CD4-positive, alpha-beta memory T cell (primary cell): ENCODE results near the gene RIC3. TPM values are rescaled to one million over a fixed set of nuclear protein-coding genes. Genes with fewer than 3 reads are reported as not detected.

Experiments used
- CTCF ChIA-PET: fragments of 350-600 bp; sonication (Branson Sonifier 250); formaldehyde crosslinking; loops from one replicate; lab custom pipeline; 2021; ENCODE audit warnings: inconsistent platforms; ENCODE audit not compliant: partially characterized antibody; lab: Charles Lee
- POLR2A ChIA-PET: fragments of 350-600 bp; sonication (Branson Sonifier 250); formaldehyde crosslinking; loops from one replicate; lab custom pipeline; 2021; ENCODE audit not compliant: partially characterized antibody; lab: Charles Lee
- DNase-seq, 5 donors: peaks; one replicate each; pipeline versions ENCODE4 v3.0.0 to v3.0.0-alpha.2; 2020 to 2022; ENCODE audit warnings: mixed read lengths in 1 of 5
- H3K27ac ChIP-seq: one replicate; pipeline ENCODE4 v1.7.0; 2013; ENCODE audit warnings: low read depth, low read length
- H3K27me3 ChIP-seq: 2 replicates; pipeline ENCODE4 v1.7.0; 2013; ENCODE audit warnings: mild to moderate bottlenecking, low read length, moderate library complexity; ENCODE audit not compliant: insufficient read depth
- H3K36me3 ChIP-seq: 2 replicates; pipeline ENCODE4 v1.7.0; 2013; ENCODE audit warnings: mild to moderate bottlenecking, low read length, moderate library complexity; ENCODE audit not compliant: insufficient read depth
- H3K4me1 ChIP-seq: 2 replicates; pipeline ENCODE4 v1.7.0; 2013; ENCODE audit warnings: mild to moderate bottlenecking, low read length, moderate library complexity; ENCODE audit not compliant: insufficient read depth
- H3K4me3 ChIP-seq, 2 donors: one replicate each; pipeline ENCODE4 v1.7.0; 2013; ENCODE audit warnings: low read length in 2 of 2, mild to moderate bottlenecking in 1 of 2
- H3K9me3 ChIP-seq, 2 donors: one replicate each; pipeline ENCODE4 v1.7.0; 2013; ENCODE audit warnings: low read length in 2 of 2, control low read depth in 1 of 2; ENCODE audit not compliant: control insufficient read depth in 1 of 2
- H3K27ac Mint-ChIP-seq, 7 donors: one replicate each; pipeline ENCODE4 v1.8.0; 2020 to 2021; ENCODE audit warnings: mixed read lengths in 7 of 7, mild to moderate bottlenecking in 6 of 7, inconsistent platforms in 3 of 7, moderate library complexity in 3 of 7
- H3K27me3 Mint-ChIP-seq, 2 donors: one replicate each; pipeline ENCODE4 v1.8.0; 2020 to 2021; ENCODE audit warnings: mixed read lengths in 2 of 2
- H3K36me3 Mint-ChIP-seq, 2 donors: one replicate each; pipeline ENCODE4 v1.8.0; 2020 to 2021; ENCODE audit warnings: mixed read lengths in 2 of 2, inconsistent platforms in 1 of 2, mild to moderate bottlenecking in 1 of 2
- H3K4me1 Mint-ChIP-seq, 4 donors: one replicate each; pipeline ENCODE4 v1.8.0; 2020 to 2021; ENCODE audit warnings: mixed read lengths in 4 of 4, mild to moderate bottlenecking in 1 of 4
- H3K4me3 Mint-ChIP-seq, 8 donors: one replicate each; pipeline ENCODE4 v1.8.0; 2020 to 2021; ENCODE audit warnings: mixed read lengths in 8 of 8, mild to moderate bottlenecking in 7 of 8, moderate library complexity in 6 of 8, inconsistent platforms in 3 of 8
- H3K9me3 Mint-ChIP-seq, 8 donors: one replicate each; pipeline ENCODE4 v1.8.0; 2020 to 2021; ENCODE audit warnings: mixed read lengths in 8 of 8, mild to moderate bottlenecking in 5 of 8, inconsistent platforms in 3 of 8, moderate library complexity in 1 of 8
- intact Hi-C: fragments of 100-400 bp; cut with micrococcal nuclease; formaldehyde crosslinking; loops from one replicate; pipeline ENCODE4 v1.15.1; 2023
- polyA plus RNA-seq, 2 donors: library from polyadenylated mRNA; unstranded; fragments of 300-500 nt; fragmentation: Illumina TruSeq; gene quantifications; one replicate each; pipeline ENCODE4 v1.2.3, GENCODE V29; 2021
- total RNA-seq, 2 experiments: library from RNA; stranded (reverse); gene quantifications; one replicate each; pipeline ENCODE4 v1.2.3, GENCODE V29; 2021

Gene RIC3
- total and polyA plus RNA-seq, 4 experiments from 2014 or later: 1.8 to 30.0 (median 16.2) TPM

GRCh38 chr11:8202516-8203413, 33.9 kb upstream of the RIC3 start:
- Mint-ChIP-seq H3K36me3 (no peaks in the 10 kb centered on the region), H3K27ac (no peak overlapping the region), H3K4me1 (peaks cover 1 to 12% (median 5%) of the 10 kb centered on the region in 4 donors), H3K27me3 (peaks cover 18 to 40% of the 10 kb centered on the region in 2 donors), H3K4me3 (no peak overlapping the region), H3K9me3 (peaks cover 0 to 2% (median 0%) of the 10 kb centered on the region in 8 donors)
- H3K9me3 ChIP-seq: no peaks in the 10 kb centered on the region
- intact Hi-C loops: no loop called here
- no peak for DNase-seq
- no peaks in the 10 kb centered on the region for H3K36me3 ChIP-seq
- H3K27ac ChIP-seq: no peak overlapping the region
- peaks cover 9% of the 10 kb centered on the region for H3K27me3 ChIP-seq
- ChIA-PET CTCF (interaction anchor here (5.0 kb wide), 1 partner anchor 9 kb away, joined by 25 read pairs; no protein-coding TSS in a partner anchor), POLR2A (no interaction called here)
- H3K4me3 ChIP-seq: no peak overlapping the region
- H3K4me1 ChIP-seq: no peaks in the 10 kb centered on the region

- Mint-ChIP-seq H3K9me3 (no peaks in the 10 kb centered on the region), H3K4me1 (peaks cover under 1 to 11% (median 3%) of the 10 kb centered on the region in 4 donors), H3K4me3 (no peak overlapping the region), H3K27me3 (peaks cover 16 to 36% of the 10 kb centered on the region in 2 donors), H3K36me3 (no peaks in the 10 kb centered on the region), H3K27ac (no peak overlapping the region)
- POLR2A ChIA-PET: no interaction called here
- Histone ChIP-seq H3K9me3 (no peaks in the 10 kb centered on the region), H3K4me3 (no peak overlapping the region), H3K27me3 (peaks cover under 1% of the 10 kb centered on the region), H3K4me1 (no peaks in the 10 kb centered on the region), H3K27ac (no peak overlapping the region), H3K36me3 (no peaks in the 10 kb centered on the region)
- DNase-seq: no peak
- intact Hi-C loops: no loop called here
- CTCF ChIA-PET: interaction anchor here (0.6 to 5.0 kb wide), 2 partner anchors 8 to 524 kb away, joined by 3 to 25 read pairs; no protein-coding TSS in a partner anchor
Measured at GRCh38 chr11:8201644-8202365, 33.0 kb upstream of the RIC3 start.

- H3K4me1 Mint-ChIP-seq: no peaks in the 10 kb centered on the region
- no peaks in the 10 kb centered on the region for H3K4me1 ChIP-seq
- H3K9me3 ChIP-seq: no peaks in the 10 kb centered on the region
- H3K27me3 Mint-ChIP-seq: peaks cover 18 to 28% of the 10 kb centered on the region in 2 donors
- H3K27ac ChIP-seq: no peak overlapping the region
- ChIA-PET CTCF (no interaction called here), POLR2A (no interaction called here)
- H3K36me3 ChIP-seq: no peaks in the 10 kb centered on the region
- H3K36me3 Mint-ChIP-seq: no peaks in the 10 kb centered on the region
- intact Hi-C loops: no loop called here
- H3K4me3 Mint-ChIP-seq: no peak overlapping the region
- no peak overlapping the region for H3K27ac Mint-ChIP-seq
- no peaks in the 10 kb centered on the region for H3K27me3 ChIP-seq
- H3K4me3 ChIP-seq: no peak overlapping the region
- DNase-seq: no peak
- H3K9me3 Mint-ChIP-seq: no peaks in the 10 kb centered on the region
Measured at GRCh38 chr11:8199676-8200075, 30.9 kb upstream of the RIC3 start.

- Histone ChIP-seq H3K27ac (no peak overlapping the region), H3K4me1 (no peaks in the 10 kb centered on the region), H3K9me3 (no peaks in the 10 kb centered on the region), H3K4me3 (no peak overlapping the region), H3K27me3 (no peaks in the 10 kb centered on the region), H3K36me3 (no peaks in the 10 kb centered on the region)
- DNase-seq: no peak
- no peak overlapping the region for H3K4me3 Mint-ChIP-seq
- POLR2A ChIA-PET: no interaction called here
- CTCF ChIA-PET: interaction anchor here (0.8 to 1.6 kb wide), 4 partner anchors 10 to 67 kb away, joined by 3 to 4 read pairs (median 4); partner anchors contain the start of gene LMO1
- no peak overlapping the region for H3K27ac Mint-ChIP-seq
- intact Hi-C loops: no loop called here
- H3K27me3 Mint-ChIP-seq: peaks cover 18 to 40% of the 10 kb centered on the region in 2 donors
- H3K36me3 Mint-ChIP-seq: no peaks in the 10 kb centered on the region
- no peaks in the 10 kb centered on the region for H3K4me1 Mint-ChIP-seq
- no peaks in the 10 kb centered on the region for H3K9me3 Mint-ChIP-seq
Measured at GRCh38 chr11:8196749-8197148, 27.9 kb upstream of the RIC3 start.

GRCh38 chr11:8194956-8195355, 26.1 kb upstream of the RIC3 start:
- Histone ChIP-seq H3K36me3 (no peaks in the 10 kb centered on the region), H3K4me1 (no peaks in the 10 kb centered on the region), H3K27me3 (no peaks in the 10 kb centered on the region), H3K4me3 (no peak overlapping the region), H3K27ac (no peak overlapping the region), H3K9me3 (no peaks in the 10 kb centered on the region)
- intact Hi-C loops: no loop called here
- Mint-ChIP-seq H3K27ac (no peak overlapping the region), H3K36me3 (no peaks in the 10 kb centered on the region), H3K4me1 (no peaks in the 10 kb centered on the region), H3K4me3 (no peak overlapping the region), H3K27me3 (peaks cover 18 to 41% of the 10 kb centered on the region in 2 donors), H3K9me3 (no peaks in the 10 kb centered on the region)
- POLR2A ChIA-PET: no interaction called here
- DNase-seq: no peak
- CTCF ChIA-PET: interaction anchor here (0.6 to 1.2 kb wide), 3 partner anchors 9 to 69 kb away, joined by 3 to 4 read pairs (median 4); partner anchors contain the start of gene LMO1

GRCh38 chr11:8192896-8193209, 24.0 kb upstream of the RIC3 start:
- no peaks in the 10 kb centered on the region for H3K4me1 Mint-ChIP-seq
- H3K36me3 Mint-ChIP-seq: no peaks in the 10 kb centered on the region

More at GRCh38 chr11:8192896-8193209, 24.0 kb upstream of the RIC3 start:
- H3K36me3 ChIP-seq: no peaks in the 10 kb centered on the region
- H3K9me3 ChIP-seq: no peaks in the 10 kb centered on the region
- intact Hi-C loops: no loop called here
- no peaks in the 10 kb centered on the region for H3K27me3 ChIP-seq
- ChIA-PET CTCF (interaction anchor here (0.6 to 2.3 kb wide), 14 partner anchors 10 to 398 kb away, joined by 3 to 25 read pairs (median 4); partner anchors contain the start of gene LMO1), POLR2A (no interaction called here)
- no peak overlapping the region for H3K27ac Mint-ChIP-seq
- peaks cover 16 to 36% of the 10 kb centered on the region in 2 donors for H3K27me3 Mint-ChIP-seq
- no peak overlapping the region for H3K27ac ChIP-seq
- H3K9me3 Mint-ChIP-seq: no peaks in the 10 kb centered on the region
- no peak overlapping the region for H3K4me3 ChIP-seq
- H3K4me1 ChIP-seq: no peaks in the 10 kb centered on the region
- DNase-seq: no peak
- no peak overlapping the region for H3K4me3 Mint-ChIP-seq
